GM21576 (cell line): ENCODE results near the gene NPLOC4.
"Not testable (repeated sequence)": the region's sequence is repeated elsewhere in the genome, so short reads cannot be mapped to it uniquely, and the experiment has no call there.

ENCODE experiments used
- ATAC-seq: cut with Tn5 transposase; IDR thresholded peaks from one replicate; pipeline ENCODE4 v1.9.1; 2021; ENCODE audit warnings: mild to moderate bottlenecking, moderate library complexity; ENCODE audit not compliant: unreplicated experiment

The NPLOC4 gene

GRCh38 chr17:81635973-81636504, 873 bp downstream of the NPLOC4 start:
- ATAC-seq = no peak

DNA sequence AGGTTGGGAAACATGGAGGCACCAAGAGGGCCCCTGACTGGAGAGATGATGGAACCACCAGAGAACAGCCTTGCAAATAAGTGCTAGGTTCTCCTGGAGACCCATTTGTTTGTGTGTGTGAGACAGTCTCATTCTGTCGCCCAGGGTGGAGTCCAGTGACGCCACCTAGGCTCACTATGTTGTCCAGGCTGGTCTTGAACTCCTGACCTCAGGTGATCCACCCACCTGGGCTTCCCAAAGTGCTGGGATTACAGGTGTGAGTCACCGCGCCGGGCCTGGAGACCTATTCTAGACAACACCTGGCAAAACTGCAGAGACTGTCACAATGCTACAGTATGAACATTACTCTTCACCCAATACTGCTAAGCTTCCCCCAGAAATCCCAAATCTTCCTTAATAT, 1.5 kb downstream of the NPLOC4 start:
- no peak for ATAC-seq

DNA sequence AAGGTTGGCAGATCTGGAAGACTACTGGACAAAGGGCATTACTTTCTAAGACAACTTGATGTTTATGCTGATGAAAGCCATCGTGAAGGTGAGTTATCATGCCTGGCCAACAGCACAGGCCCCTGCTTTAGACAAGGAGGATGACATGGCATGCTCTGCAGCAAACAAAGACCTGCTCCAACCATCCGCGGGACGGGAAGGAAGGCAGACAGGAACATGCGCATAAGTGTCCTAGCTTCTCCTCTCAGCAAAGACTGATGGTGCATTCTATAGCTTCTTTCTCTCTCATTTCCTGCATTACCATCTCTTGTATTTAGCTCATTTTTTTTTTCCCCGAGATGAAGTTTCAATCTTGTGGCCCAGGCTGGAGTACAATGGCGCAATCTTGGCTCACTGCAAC, 5.4 kb downstream of the NPLOC4 start:
- no peak for ATAC-seq

DNA sequence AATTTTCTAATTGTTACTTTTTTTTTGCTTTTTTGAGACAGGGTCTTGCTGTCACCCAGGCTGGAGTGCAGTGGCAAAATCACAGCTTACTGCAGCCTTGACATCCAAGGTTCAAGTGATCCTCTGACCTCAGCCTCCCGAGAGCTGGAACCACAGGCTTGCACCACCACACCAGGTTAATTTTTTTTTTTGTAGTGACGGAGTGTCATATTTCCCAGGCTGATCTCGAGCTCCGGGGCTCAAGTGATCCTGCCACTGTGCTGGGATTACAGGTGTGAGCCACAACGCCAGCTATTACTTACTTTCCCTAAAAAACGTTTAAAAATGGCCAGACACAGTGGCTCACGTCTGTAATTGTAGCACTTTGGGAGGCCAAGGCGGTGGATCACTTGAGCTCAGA, 6.6 kb downstream of the NPLOC4 start:
- ATAC-seq = no peak

GRCh38 chr17:81621494-81622130, 15.3 kb downstream of the NPLOC4 start:
- no peak for ATAC-seq

DNA sequence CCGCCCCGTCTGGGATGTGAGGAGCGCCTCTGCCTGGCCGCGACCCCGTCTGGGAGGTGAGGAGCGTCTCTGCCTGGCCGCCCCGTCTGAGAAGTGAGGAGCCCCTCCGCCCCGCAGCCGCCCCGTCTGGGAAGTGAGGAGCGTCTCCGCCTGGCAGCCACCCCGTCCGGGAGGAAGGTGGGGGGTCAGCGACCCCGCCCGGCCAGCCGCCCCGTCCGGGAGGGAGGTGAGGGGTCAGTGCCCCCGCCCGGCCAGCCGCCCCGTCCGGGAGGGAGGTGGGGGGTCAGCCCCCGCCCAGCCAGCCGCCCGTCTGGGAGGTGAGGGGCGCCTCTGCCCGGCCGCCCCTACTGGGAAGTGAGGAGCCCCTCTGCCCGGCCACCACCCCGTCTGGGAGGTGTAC, 18.6 kb downstream of the NPLOC4 start:
- ATAC-seq = not testable (repeated sequence)

DNA sequence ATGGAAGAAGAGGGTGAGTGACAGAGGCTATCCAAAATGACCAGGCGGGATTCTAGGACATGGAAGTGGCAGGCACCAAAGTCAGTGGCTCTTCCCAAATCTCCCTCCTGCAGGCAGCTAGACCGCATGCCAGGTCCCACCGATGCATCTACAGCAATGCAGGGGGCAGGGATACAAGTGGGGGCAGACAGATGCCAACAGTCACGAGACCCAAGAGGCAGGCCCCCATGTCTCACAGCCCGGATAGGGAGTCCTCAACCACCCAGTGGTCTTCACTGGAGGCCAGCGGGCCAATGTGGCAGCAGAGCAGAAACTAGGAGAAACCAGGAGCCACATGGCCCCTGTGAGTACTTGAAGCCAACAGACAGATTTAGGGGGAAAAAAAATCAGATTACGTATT, 20.0 kb downstream of the NPLOC4 start:
- no peak for ATAC-seq

- no peak for ATAC-seq
These were observed 21.4 kb downstream of the NPLOC4 start for GRCh38 chr17:81615401-81615930.

GRCh38 chr17:81612172-81612970, 24.5 kb downstream of the NPLOC4 start:
- ATAC-seq = no peak

DNA sequence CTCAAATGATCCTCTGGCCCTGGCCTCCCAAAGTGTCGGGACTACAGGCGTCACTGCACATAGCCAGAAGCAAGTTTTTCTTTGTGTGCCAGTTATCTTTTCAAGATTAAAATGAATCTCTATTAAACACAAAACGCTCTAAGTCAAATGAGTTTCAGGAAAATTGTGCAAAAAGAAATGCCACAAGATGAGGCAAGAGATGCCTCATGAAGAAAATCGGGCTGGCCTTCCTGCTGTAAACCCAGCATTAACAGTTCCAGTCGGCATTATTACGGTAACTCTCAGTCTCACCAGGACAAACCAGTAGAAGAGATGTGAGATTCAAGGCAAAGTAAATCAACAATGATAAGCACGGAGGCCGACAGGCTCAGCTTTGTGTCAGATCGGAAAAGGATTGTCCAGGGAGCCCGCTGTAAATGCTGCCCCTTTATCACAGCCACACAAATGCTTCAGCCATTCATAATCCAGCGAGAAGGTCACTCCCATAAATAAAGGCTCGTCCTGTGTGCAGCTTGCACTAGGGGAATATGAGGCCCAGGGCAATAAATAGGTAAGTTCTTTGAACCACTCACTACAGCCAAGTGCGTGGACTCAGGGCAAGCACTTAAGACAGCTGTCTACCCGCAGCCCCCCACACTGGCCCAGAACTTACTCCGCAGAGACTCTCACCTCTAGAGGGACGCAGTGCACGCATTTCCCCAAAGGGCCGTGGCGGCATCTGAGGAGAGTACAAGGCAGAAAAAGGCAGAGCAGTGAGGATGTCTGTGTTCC, 27.2 kb downstream of the NPLOC4 start:
- ATAC-seq = no peak

DNA sequence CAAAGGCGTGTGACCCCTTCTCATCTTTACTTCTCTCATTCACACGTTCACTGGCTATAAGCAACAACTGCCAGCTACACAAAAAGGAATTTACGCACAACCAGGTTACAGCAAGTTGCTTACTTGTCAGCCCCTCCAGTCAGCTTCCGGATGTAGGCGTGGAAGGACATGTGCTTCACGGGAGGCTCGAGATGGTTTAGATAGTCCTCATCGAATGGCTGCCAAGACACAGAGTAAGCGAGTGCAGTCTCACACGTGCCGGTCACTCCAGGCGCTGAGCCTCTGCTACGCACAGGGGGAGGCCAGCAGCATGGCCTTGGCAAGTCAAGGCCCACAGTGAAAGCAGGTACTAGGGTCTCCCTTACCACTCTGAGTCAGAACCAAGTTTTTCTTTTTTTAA, 28.3 kb downstream of the NPLOC4 start:
- no peak for ATAC-seq

GRCh38 chr17:81608082-81608481, 28.8 kb downstream of the NPLOC4 start:
- no peak for ATAC-seq

GRCh38 chr17:81607431-81607830, 29.5 kb downstream of the NPLOC4 start:
- no peak for ATAC-seq

DNA sequence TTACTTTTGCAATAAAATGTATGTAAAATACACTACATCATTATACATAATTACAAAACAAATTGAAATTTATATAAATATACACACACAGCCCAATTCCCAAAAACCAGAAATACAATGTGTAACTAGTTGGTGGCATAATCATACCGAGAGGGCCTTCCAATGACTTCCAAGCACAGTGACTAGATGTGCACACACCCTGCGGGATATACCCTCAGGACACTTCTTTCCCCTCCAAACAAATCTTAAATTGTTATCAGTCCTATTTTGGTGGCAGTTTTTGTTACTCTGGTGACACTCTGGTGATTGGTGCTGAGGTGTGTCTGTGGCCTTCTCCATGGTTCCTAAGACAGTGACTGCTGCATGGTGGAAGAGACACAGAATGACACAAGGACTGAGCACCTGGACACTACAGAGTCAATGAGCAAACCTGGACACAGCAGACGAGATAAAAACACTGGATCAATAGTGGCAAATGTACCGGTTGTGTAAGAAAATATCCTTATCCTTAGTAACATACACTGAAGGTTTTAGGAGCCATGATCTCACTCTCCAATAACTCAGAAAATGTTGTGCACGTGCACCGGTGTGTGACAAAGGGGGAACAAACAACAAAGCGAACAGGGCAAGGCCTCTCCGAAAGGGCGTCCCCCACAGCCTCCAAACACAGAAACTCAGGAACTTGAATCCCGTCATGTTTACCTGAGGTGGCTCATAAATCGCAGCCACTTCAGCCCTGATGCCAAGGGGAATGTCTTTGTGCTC, 32.9 kb downstream of the NPLOC4 start:
- ATAC-seq = no peak

DNA sequence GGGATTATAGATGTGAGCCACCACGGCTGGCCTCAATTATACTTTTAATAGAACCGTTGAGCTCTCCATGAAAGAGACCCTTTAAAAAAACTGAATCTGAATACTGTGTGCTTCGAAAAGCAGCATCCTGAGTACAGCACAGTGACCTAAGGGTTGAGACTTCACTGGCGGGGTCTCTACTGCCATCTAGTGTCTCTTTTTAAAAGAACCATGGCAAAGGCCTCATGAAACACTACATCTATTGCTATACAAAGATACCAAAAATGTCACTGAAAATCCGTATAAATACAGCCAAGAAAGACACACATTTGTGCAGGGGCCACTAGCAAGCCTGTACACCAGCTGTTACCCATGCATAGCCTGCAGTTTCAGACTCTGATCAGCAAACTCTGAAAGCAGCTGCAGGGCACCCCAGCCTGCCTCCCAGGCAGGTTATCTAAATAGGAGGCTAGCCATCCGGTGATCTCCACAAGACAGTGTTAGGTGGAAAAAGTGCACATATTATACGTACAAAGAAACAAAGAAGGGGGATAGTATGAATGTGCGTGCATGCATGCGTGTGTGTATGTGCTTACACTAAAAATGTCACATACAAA, 35.3 kb downstream of the NPLOC4 start:
- peak; percentile 43 for ATAC-seq

DNA sequence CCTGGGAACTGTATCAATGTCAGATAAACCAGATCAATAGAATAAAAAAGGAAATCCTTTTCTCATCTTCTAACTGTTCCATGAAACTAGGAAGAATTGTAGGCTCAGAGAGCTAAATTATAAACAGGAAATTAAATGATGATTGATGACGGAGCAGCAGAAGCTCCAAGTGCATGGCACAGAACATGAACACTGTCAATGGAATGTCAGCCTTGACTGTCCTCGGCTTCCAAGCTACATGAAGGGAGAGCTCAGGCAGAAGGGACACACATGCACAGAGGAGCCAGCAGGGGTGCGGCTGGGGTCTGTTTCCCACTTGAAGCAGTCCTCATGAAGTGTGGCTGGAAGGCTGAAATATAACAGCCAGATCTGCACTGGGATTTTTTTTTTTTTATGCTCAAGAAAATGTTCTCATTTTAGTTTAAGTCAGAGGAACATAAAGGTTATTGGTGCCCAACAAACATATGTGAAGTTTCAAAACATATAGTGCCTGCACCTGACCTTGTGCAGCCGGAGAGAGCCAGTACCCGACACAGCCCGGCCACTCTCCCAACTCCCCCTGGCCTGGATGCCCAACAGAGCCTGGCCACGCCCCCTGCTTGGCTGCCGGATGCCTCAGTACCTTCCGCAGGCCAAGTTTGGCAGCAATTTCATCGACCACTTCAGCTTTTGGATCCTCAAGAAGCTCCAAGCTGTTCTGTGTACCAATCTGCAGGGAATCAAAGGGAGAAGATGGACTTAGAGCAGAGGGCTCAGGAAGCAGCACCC, 37.0 kb downstream of the NPLOC4 start:
- no peak for ATAC-seq

DNA sequence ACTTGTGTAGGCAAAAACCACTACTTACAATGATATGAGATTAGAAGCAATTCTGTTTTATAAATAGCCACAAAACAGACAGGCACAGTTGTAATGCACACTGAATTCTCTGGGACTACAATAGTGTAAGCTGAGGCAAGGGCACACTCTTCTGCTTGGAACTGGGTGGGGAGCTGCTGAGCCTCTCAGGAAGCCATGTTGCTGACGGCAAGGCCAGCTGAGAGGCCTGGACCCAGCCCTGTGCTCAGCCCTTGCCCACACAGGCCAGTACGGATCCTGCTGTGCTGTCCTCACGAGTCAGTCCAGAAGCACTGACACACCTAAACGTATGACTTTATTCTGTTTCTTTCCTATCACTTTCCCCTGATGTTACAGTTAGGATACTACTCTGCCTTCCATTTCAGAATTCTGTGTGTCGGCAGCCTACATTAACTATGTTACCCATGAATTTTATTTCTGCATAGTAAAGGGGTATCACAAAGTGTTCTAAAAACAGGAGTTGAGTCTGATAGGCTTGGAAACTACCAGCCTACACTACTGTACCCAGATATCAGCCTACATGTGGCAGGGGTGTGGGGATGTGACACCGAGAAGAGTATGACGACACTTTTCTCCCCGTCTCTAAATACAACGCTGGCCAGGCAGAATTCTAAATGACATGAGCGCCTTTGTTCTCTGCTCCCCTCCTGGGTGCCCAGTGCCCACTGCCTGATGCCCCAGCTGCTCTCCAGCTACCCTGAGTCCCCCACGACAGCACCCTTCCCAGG, 43.6 kb downstream of the NPLOC4 start:
- no peak for ATAC-seq

DNA sequence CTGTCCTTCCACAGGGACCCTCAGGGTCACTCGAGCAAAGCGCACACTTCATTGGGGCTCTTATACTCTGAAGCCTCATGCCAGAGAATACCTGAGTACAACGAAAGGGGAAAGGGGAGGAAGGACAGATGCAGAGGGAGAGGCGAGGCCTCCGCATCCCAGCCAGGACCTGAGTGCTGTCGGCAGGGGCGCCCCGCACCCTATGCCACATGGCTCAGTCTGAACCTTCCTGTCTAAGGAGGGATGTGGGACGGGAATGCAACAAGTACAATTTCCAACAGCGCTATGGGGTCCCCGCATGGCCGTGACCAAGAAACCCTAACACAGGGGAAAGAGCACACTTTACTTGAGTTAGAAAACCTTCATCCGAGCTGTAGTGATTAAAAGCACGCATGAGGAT, 44.9 kb downstream of the NPLOC4 start:
- no peak for ATAC-seq

DNA sequence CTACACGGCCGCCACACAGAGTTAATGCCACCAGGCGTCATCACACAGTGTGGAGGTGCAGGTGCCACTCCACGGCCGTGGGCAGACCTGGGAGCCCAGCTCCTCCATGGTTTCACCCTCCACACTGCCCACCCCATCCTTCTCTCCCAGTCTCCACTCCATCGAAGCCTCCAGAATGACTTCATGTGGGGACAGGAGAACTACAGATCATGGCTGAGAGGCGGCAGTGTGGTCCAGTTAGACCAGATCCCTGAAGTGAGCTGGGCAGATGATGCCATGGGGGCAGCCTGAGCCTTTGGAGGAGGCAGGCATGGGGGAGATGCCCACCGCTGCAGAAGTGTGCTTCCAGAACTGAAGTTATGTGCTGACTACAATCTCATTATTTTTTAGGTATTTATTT, 46.8 kb downstream of the NPLOC4 start:
- no peak for ATAC-seq
